GM21515 (cell line): Measurements from ENCODE around the gene AGO4.
"Not testable (repeated sequence)": the region's sequence is repeated elsewhere in the genome, so short reads cannot be mapped to it uniquely, and the experiment has no call there.

Source experiments
- ATAC-seq: cut with Tn5 transposase; IDR thresholded peaks from one replicate; pipeline ENCODE4 v1.9.1; 2021; ENCODE audit not compliant: unreplicated experiment

The AGO4 gene

DNA sequence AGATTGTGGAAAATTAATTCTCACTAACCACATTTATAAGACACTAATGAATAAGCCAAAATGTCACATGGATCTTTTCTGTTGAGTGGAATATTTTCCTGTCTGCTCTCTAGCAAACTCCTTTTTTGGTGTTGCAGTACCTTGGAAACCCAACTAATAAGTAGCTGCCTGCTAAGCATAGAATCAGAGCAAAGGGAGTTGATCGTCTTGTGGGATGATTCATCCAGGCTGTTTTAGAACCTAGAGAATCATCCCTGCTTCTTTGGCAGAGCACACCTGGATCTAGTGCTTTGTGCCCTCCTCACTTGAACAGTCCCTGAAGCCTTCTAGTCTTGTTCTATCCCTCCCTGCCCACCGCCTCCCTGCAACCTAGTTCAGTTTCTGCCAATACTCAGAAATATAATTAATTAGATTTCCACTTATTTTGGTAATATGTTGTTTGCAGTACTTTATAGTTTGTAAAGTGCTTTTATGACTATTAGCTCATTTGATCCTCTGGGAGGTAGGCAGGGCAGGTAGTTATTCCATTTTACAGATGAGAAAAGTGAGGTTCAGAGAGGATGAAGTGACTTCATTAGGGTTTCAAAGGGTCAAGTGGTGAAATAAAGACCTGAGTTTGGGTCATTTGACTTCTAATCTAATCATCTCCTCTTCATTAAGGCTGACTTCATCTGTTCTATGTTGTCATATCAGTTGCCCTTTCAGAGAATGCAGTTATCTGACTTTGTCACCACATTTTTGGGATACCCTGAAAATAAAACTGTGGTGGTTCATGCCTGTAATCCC lies 2.5 kb downstream of the AGO4 start:
- ATAC-seq, result no peak

GRCh38 chr1:35812754-35813153 lies 4.9 kb downstream of the AGO4 start:
- ATAC-seq, result not testable (repeated sequence)

DNA sequence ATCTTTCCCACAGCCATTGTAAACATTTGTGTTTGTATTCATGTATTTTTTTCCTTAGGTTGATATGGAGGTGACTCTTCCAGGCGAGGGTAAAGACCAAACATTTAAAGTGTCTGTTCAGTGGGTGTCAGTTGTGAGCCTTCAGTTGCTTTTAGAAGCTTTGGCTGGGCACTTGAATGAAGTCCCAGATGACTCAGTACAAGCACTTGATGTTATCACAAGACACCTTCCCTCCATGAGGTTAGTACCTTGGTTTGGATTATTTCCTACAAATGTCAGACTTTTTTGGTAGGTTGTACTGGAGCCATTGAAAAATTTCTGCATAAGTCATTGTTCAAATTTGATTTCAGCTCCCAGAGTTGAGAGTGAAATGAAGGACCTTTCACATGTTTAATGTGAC lies 17.4 kb downstream of the AGO4 start:
- no peak for ATAC-seq

- ATAC-seq, result no peak
These were observed 24.6 kb downstream of the AGO4 start for GRCh38 chr1:35832276-35832905.

DNA sequence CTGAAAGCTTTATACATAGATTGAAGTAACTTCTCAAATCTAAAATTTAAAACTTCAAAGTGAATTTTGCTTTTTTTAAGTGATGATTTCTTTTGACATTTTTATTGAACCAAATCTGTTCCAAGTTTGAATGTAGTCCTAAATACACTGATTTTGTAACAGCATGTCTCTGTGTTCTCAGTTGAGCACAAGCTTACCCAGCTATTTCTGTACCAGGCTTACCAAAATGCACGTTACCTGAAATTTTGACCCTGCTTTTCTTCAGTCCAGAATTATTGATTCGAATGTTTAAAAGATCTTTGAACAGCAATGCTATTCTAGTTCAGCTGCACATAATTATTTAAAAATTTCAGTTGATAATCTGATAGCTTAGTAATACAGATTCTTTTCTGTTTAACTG lies 25.6 kb downstream of the AGO4 start:
- ATAC-seq, result no peak

GRCh38 chr1:35834218-35834617 lies 26.4 kb downstream of the AGO4 start:
- no peak for ATAC-seq

- ATAC-seq, result no peak
These were observed 27.6 kb downstream of the AGO4 start for GRCh38 chr1:35835398-35835797.

DNA sequence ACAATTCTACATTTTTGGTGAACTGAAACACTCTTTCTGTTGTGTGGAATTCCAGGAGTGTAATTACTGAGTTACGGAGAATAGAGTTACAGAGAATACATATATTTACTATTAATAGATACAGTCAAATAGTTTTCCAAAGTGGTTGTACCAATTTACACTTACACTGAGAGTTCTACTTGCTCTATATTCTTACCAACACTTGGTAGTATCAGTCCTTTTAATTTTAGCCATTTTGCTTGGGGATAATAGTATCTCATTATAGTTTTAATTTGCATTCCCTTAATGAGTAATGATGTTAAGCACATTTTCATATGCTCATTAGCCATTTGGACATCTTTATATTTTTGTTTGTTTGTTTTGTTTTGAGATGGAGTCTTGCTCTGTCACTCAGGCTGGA lies 28.9 kb downstream of the AGO4 start:
- ATAC-seq, result no peak

GRCh38 chr1:35838693-35839245 lies 31.0 kb downstream of the AGO4 start:
- no peak for ATAC-seq

- ATAC-seq, result no peak
These were observed 37.0 kb downstream of the AGO4 start for GRCh38 chr1:35844826-35845225.

DNA sequence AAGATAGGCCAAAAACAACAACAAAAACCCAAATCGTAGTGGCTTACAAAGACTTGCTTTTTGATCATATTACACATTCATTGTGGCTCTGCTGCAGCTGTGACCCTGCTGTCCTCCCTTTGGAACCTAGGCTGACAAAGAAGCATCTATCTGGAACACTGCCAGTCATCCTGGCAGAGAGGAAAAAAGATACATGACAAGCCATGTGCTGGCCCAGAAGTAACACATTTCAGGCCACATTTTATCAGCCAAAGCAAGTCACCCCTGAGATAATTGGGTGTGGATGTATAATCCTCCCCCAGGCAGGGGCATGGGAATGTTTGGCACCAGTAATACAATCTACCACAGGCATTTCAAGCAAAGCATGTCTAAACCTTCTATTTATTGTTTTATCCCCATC lies 38.0 kb downstream of the AGO4 start:
- no peak for ATAC-seq

GRCh38 chr1:35847935-35848565 lies 40.2 kb downstream of the AGO4 start:
- ATAC-seq, result no peak

GRCh38 chr1:35850051-35850450 lies 42.2 kb downstream of the AGO4 start:
- no peak for ATAC-seq

- no peak for ATAC-seq
These were observed 42.9 kb downstream of the AGO4 start for GRCh38 chr1:35850716-35851115.

GRCh38 chr1:35851132-35851869 lies 43.5 kb downstream of the AGO4 start:
- ATAC-seq, result no peak

DNA sequence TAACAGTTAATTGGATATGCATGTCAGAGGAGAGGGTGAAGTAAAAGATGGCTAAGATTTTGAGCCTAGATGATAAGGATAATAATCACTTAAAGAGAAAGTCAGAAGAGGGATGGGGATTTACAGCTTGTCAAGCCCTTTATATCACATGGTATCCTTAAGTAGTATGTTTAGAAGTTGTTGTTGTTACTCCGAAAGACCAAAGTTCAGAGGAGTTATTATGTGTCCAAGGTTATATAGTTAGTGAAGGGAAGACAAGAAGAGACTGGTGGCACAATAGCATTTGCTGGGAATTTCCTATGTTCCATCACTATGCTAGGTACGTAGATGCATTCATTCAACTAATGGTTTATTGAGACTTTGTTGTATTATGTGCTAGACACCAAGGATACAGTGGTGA lies 44.4 kb downstream of the AGO4 start:
- no peak for ATAC-seq

DNA sequence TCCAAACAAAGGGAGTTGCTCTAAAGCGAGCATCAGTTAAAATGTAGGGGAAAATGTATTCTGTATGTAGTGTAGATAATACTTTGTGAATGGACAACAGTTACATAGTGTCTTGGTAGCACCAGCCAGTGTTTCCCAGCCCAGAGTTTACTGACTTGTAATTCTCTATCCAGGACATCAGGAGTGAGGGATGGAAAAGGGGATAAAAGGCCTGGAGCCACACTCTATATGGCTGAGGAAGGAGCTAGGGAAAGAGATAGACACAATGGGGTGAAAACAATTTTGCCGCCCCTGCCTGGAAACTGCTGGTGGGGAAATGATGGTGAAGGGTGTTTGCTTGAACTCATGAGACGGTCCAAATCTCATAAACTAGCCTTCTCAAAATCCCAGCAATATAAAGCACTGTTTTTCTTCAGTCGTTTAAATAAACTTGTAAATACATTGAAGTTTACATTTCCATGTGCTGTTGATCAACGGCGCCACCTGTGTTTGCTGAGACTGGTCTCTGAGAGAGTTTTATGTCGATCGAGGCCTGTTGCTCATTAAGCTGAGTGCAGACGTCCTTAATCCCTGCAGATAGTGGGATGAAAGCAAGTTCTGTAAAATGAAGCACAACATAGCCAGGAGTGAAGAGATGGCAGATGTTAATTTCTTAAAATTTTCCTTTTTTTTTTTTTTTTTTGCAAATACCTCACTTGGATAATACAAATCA lies 47.3 kb downstream of the AGO4 start:
- ATAC-seq, result no peak

DNA sequence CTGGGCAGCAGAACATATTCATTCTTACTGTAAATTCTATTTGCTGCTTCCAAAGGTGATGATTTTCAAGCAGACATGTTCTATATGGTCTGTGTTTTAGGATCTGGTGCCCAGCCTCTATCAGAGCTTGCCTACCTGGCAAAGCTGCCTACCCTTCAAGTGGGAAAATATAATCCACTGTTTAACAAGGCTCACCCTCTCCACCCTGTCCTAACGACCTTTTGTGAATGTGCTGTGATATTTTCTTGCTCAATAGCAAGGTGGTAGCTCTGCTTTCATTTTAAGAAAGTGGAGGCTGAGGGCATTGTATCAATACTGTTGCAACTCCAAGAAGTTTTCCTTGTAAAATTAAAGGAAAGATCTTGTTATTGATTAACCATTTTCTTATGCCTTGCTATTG lies 49.1 kb downstream of the AGO4 start:
- ATAC-seq, result no peak

- no peak for ATAC-seq
These were observed 50.0 kb downstream of the AGO4 start for GRCh38 chr1:35857830-35858229.

DNA sequence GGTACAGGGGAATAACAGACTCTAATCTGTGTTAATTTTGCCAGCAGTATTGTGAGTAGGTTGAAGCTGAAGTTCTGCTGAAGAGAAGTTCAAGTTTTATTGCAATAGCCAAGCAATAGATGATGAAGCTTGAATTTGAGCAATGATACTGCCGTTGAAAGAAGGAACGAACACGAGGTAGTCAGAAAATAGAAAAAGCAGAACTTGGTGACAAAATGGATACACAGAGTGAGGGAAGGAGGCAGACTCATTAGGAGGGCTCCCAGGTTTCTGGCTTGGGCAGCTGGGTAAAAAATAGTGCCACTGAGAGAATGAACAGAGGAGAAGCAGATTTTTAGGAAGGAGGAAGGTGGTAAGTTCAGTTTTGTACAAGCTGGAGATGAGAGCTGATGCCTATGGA lies 52.9 kb downstream of the AGO4 start:
- no peak for ATAC-seq

- no peak for ATAC-seq
These were observed 55.3 kb downstream of the AGO4 start for GRCh38 chr1:35863136-35863535.
